Adrenal gland (tissue), 5 donors: Measurements from ENCODE around the gene MARCHF7.

ENCODE experiments used
- CTCF ChIP-seq, 6 experiments: fragments of 450-650 bp in 4 of 6; fragments of 200-600 bp in 2 of 6; sonication (generic) in 1 of 6; IDR thresholded peaks; 1 replicate in 5 of 6; 2 replicates in 1 of 6; pipeline versions ENCODE4 v1.5.1 to v1.8.0; 2016 to 2021; ENCODE audit warnings: antibody characterized with exemption in 6 of 6, mild to moderate bottlenecking in 2 of 6, moderate library complexity in 1 of 6
- POLR2A ChIP-seq, 2 donors: fragments of 450-650 bp; IDR thresholded peaks; one replicate each; pipeline ENCODE4 v1.6.1; 2017; ENCODE audit warnings: antibody characterized with exemption in 2 of 2, mild to moderate bottlenecking in 2 of 2, moderate library complexity in 1 of 2
- donor health status: DM: no; HTN: no; CAD: no.

GRCh38 chr2:159703491-159703890 lies 8.8 kb upstream of the MARCHF7 start:
- TF ChIP-seq CTCF (IDR thresholded peaks at IDR 0.05) (no peak), POLR2A (IDR thresholded peaks at IDR 0.05) (no peak)
